Gastrocnemius medialis (tissue), 4 donors: ENCODE results near the gene ITFG1.

ENCODE experiments used
- POLR2A ChIP-seq, 2 donors: fragments of 450-650 bp; IDR thresholded peaks; one replicate each; pipeline ENCODE4 v1.6.1; 2017; ENCODE audit warnings: antibody characterized with exemption in 2 of 2, mild to moderate bottlenecking in 2 of 2, moderate library complexity in 2 of 2
- TF ChIP-seq, protein P1 (sequence below), 5 experiments: fragments of 450-650 bp in 3 of 5; fragments of 200-600 bp in 2 of 5; sonication (generic) in 2 of 5; IDR thresholded peaks in 4 of 5; conservative IDR thresholded peaks in 1 of 5; 1 replicate in 4 of 5; 2 replicates in 1 of 5; pipeline ENCODE4 v1.5.1; 2016 to 2019; ENCODE audit warnings: antibody characterized with exemption in 5 of 5, mild to moderate bottlenecking in 3 of 5, moderate library complexity in 3 of 5

DNA sequence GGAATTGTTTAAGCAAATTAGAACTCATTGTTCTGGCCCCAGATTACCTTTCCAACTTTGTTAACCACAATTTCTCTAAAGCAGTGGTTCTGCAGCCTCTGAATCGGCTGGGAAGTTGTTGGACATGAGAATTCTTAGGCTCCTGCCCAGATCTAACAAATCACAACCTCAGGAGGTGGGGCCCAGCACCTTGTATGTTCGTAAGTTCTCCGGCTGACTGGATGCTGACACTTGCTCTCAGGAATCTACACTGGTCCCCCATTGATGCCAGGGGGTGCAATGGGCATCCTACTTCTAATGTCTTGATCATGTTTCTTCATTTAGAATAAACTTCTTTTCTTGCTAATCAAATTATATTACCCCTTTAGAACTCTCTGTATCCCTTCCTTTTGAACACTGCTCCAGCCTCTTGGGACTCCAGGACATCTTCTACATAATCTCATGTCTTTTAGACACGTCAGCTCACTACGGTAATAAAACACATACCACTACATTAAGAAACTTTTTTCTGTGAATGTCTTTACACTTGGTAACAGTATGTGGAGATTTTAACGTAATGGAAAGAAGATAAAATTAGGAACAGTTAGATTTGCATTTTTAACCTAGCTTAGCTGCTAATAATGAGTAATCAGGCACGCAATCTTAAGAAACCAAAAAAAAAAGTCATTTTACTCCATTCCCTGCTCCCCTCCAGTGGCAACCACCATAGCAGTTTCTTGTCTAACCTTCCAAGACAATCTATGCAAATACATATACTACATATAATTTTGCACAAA, 143.2 kb downstream of the ITFG1 start:
- TF ChIP-seq, protein P1, sequence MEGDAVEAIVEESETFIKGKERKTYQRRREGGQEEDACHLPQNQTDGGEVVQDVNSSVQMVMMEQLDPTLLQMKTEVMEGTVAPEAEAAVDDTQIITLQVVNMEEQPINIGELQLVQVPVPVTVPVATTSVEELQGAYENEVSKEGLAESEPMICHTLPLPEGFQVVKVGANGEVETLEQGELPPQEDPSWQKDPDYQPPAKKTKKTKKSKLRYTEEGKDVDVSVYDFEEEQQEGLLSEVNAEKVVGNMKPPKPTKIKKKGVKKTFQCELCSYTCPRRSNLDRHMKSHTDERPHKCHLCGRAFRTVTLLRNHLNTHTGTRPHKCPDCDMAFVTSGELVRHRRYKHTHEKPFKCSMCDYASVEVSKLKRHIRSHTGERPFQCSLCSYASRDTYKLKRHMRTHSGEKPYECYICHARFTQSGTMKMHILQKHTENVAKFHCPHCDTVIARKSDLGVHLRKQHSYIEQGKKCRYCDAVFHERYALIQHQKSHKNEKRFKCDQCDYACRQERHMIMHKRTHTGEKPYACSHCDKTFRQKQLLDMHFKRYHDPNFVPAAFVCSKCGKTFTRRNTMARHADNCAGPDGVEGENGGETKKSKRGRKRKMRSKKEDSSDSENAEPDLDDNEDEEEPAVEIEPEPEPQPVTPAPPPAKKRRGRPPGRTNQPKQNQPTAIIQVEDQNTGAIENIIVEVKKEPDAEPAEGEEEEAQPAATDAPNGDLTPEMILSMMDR (IDR thresholded peaks at IDR 0.05 in 4 of 5, conservative IDR thresholded peaks at IDR 0.05 in 1 of 5), result no peak
- no peak for TF ChIP-seq POLR2A (IDR thresholded peaks at IDR 0.05)
